ENCODE results near the gene MZT2A.
"Not testable (repeated sequence)": the region's sequence is repeated elsewhere in the genome, so short reads cannot be mapped to it uniquely, and the experiment has no call there.

GRCh38 chr2:131518531-131518930 is 26.3 kb upstream of the MZT2A start:
- TF ChIP-seq POLR2AphosphoS5 (IDR thresholded peaks at IDR 0.05; ENCODE audit: low read depth); CTCF (IDR thresholded peaks at IDR 0.05; ENCODE audit: insufficient read depth, low read length): not testable (repeated sequence)

Measured in HL-60 (cell line).